Measurements from ENCODE around the gene CDCA7L.

CDCA7L gene

GRCh38 chr7:21902240-21902639 lies 43.5 kb downstream of the CDCA7L start:
- Histone ChIP-seq H3K36me3 (replicated peaks; ENCODE audit: insufficient read depth, low read length) (peaks cover 5% of the 10 kb centered on the region), H3K79me2 (ENCODE audit: low read length) (no peaks in the 10 kb centered on the region), H3K4me2 (ENCODE audit: low read depth, low read length) (no peak overlapping the region), H4K20me1 (ENCODE audit: insufficient read depth, low read length) (no peaks in the 10 kb centered on the region), H2AFZ (ENCODE audit: low read length) (no peak overlapping the region), H3K27ac (ENCODE audit: low read length) (no peak overlapping the region), H3K4me3 (ENCODE audit: low read length) (no peak overlapping the region), H3K4me1 (ENCODE audit: low read length) (peaks cover 9% of the 10 kb centered on the region), H3F3A (ENCODE audit: insufficient read depth, low read length) (peaks cover 17% of the 10 kb centered on the region), H3K27me3 (replicated peaks; ENCODE audit: insufficient read depth, low read length) (no peaks in the 10 kb centered on the region), H3K9ac (ENCODE audit: low read length) (no peak overlapping the region), H3K9me3 (replicated peaks; ENCODE audit: insufficient read depth, low read length) (no peaks in the 10 kb centered on the region), H3K9me2 (replicated peaks; ENCODE audit: insufficient read depth, low read length) (no peaks in the 10 kb centered on the region)
- TF ChIP-seq CTCF (IDR thresholded peaks at IDR 0.05; ENCODE audit: low read length), result no peak
- no peak for TF ChIP-seq EZH2phosphoT487 (IDR thresholded peaks at IDR 0.05; ENCODE audit: low read length)
- TF ChIP-seq EZH2 (optimal IDR thresholded peaks at IDR 0.05; ENCODE audit: low read depth, low read length), result no peak
- DNase-seq, result no peak

- peaks cover 19% of the 10 kb centered on the region for H3F3A ChIP-seq (ENCODE audit: insufficient read depth, low read length)
- peak overlapping the region; percentile 62 for H3K4me3 ChIP-seq (ENCODE audit: low read length)
- peak overlapping the region; percentile 67 for H2AFZ ChIP-seq (ENCODE audit: low read length)
- DNase-seq, result peak; percentile 63
- no peaks in the 10 kb centered on the region for H3K79me2 ChIP-seq (ENCODE audit: low read length)
- peak overlapping the region; percentile 84 for H3K4me2 ChIP-seq (ENCODE audit: low read depth, low read length)
- peak overlapping the region; percentile 66 for H3K9ac ChIP-seq (ENCODE audit: low read length)
- H3K9me3 ChIP-seq (replicated peaks; ENCODE audit: insufficient read depth, low read length), result no peaks in the 10 kb centered on the region
- H3K27ac ChIP-seq (ENCODE audit: low read length), result peak overlapping the region; percentile 87
- H3K4me1 ChIP-seq (ENCODE audit: low read length), result peaks cover 9% of the 10 kb centered on the region
- H3K27me3 ChIP-seq (replicated peaks; ENCODE audit: insufficient read depth, low read length), result no peaks in the 10 kb centered on the region
- peaks cover 5% of the 10 kb centered on the region; the same call in 1 of the 2 replicates for H3K36me3 ChIP-seq (replicated peaks; ENCODE audit: insufficient read depth, low read length)
- TF ChIP-seq EZH2phosphoT487 (IDR thresholded peaks at IDR 0.05; ENCODE audit: low read length) (no peak), CTCF (IDR thresholded peaks at IDR 0.05; ENCODE audit: low read length) (no peak), EZH2 (optimal IDR thresholded peaks at IDR 0.05; ENCODE audit: low read depth, low read length) (no peak)
- no peaks in the 10 kb centered on the region for H3K9me2 ChIP-seq (replicated peaks; ENCODE audit: insufficient read depth, low read length)
- H4K20me1 ChIP-seq (ENCODE audit: insufficient read depth, low read length), result no peaks in the 10 kb centered on the region
These were observed 47.3 kb downstream of the CDCA7L start for GRCh38 chr7:21898265-21898930.

DNA sequence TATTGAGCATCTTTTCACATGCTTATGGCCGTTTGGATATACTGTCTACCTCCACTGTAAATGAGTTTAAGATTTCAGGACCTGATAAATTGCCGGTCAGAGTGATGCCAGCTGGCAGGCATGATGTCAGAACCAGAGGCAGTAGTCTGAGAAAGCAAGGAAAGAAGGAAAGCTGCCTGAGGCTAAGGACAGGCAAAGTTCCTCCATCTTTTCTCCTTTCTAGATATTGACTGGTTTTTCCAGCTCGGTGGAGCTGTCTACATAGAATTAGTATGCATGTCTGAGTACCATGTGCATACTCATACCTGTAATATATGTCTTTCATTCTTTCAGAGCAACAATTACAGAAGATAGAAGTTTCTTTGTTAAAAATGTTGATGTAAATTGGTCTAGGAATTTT lies 52.3 kb downstream of the CDCA7L start:
- no peak overlapping the region for H2AFZ ChIP-seq (ENCODE audit: low read length)
- peaks cover 14% of the 10 kb centered on the region for H3F3A ChIP-seq (ENCODE audit: insufficient read depth, low read length)
- no peaks in the 10 kb centered on the region for H4K20me1 ChIP-seq (ENCODE audit: insufficient read depth, low read length)
- H3K9ac ChIP-seq (ENCODE audit: low read length), result no peak overlapping the region
- TF ChIP-seq CTCF (IDR thresholded peaks at IDR 0.05; ENCODE audit: low read length), result no peak
- TF ChIP-seq EZH2 (optimal IDR thresholded peaks at IDR 0.05; ENCODE audit: low read depth, low read length), result no peak
- no peak for TF ChIP-seq EZH2phosphoT487 (IDR thresholded peaks at IDR 0.05; ENCODE audit: low read length)
- DNase-seq, result no peak
- H3K79me2 ChIP-seq (ENCODE audit: low read length), result no peaks in the 10 kb centered on the region
- peaks cover 4% of the 10 kb centered on the region; the same call in 1 of the 2 replicates for H3K4me1 ChIP-seq (ENCODE audit: low read length)
- H3K4me3 ChIP-seq (ENCODE audit: low read length), result no peak overlapping the region
- H3K4me2 ChIP-seq (ENCODE audit: low read depth, low read length), result no peak overlapping the region
- H3K36me3 ChIP-seq (replicated peaks; ENCODE audit: insufficient read depth, low read length), result no peaks in the 10 kb centered on the region
- H3K9me2 ChIP-seq (replicated peaks; ENCODE audit: insufficient read depth, low read length), result no peaks in the 10 kb centered on the region
- no peaks in the 10 kb centered on the region for H3K9me3 ChIP-seq (replicated peaks; ENCODE audit: insufficient read depth, low read length)
- no peaks in the 10 kb centered on the region for H3K27me3 ChIP-seq (replicated peaks; ENCODE audit: insufficient read depth, low read length)
- no peak overlapping the region for H3K27ac ChIP-seq (ENCODE audit: low read length)
